Natural killer cell (primary cell): ENCODE measurements around the gene FLRT2. TPM values are rescaled to one million over a fixed set of nuclear protein-coding genes. Genes with fewer than 3 reads are reported as not detected.

ENCODE experiments used
- ATAC-seq, 3 donors: fragments of 150-1000 bp in 2 of 3; fragments of 200-7000 bp in 1 of 3; cut with Tn5 transposase; 1 replicate in 1 of 3; 2 replicates in 2 of 3; pipeline ENCODE4 v1.10.0; 2021; ENCODE audit warnings: mild to moderate bottlenecking in 2 of 3, moderate library complexity in 2 of 3
- DNase-seq, 2 donors: peaks; one replicate each; pipeline versions ENCODE4 v3.0.0 to v3.0.0-alpha.2; 2013 to 2021; ENCODE audit warnings: mixed read lengths in 1 of 2
- H3K27ac ChIP-seq: one replicate; pipeline ENCODE4 v1.5.1; 2013; ENCODE audit warnings: mild to moderate bottlenecking, low read length
- H3K27me3 ChIP-seq: one replicate; pipeline ENCODE4 v1.6.1; 2013; ENCODE audit warnings: low read length; ENCODE audit not compliant: control insufficient read depth, insufficient read depth
- H3K36me3 ChIP-seq: one replicate; pipeline ENCODE4 v1.6.1; 2013; ENCODE audit warnings: low read length; ENCODE audit not compliant: control insufficient read depth, insufficient read depth
- H3K4me1 ChIP-seq: one replicate; pipeline ENCODE4 v1.6.1; 2013; ENCODE audit warnings: low read length; ENCODE audit not compliant: control insufficient read depth, insufficient read depth
- H3K4me3 ChIP-seq: one replicate; pipeline ENCODE4 v1.5.1; 2013; ENCODE audit warnings: low read length
- H3K9me3 ChIP-seq: one replicate; pipeline ENCODE4 v1.6.1; 2013; ENCODE audit warnings: low read length; ENCODE audit not compliant: control insufficient read depth, insufficient read depth
- H3K27ac Mint-ChIP-seq, 2 donors: one replicate each; pipeline ENCODE4 v1.8.0; 2022; ENCODE audit warnings: mild to moderate bottlenecking in 2 of 2, mixed read lengths in 2 of 2, moderate library complexity in 1 of 2
- H3K27me3 Mint-ChIP-seq, 2 donors: one replicate each; pipeline ENCODE4 v1.8.0; 2022; ENCODE audit warnings: low read depth in 2 of 2, mixed read lengths in 2 of 2
- H3K36me3 Mint-ChIP-seq: one replicate; pipeline ENCODE4 v1.8.0; 2022; ENCODE audit warnings: mixed read lengths
- H3K4me1 Mint-ChIP-seq, 2 donors: one replicate each; pipeline ENCODE4 v1.8.0; 2022; ENCODE audit warnings: mixed read lengths in 2 of 2
- H3K4me3 Mint-ChIP-seq: one replicate; pipeline ENCODE4 v1.8.0; 2022; ENCODE audit warnings: mild to moderate bottlenecking, moderate library complexity, mixed read lengths
- H3K9me3 Mint-ChIP-seq, 2 donors: one replicate each; pipeline ENCODE4 v1.8.0; 2022; ENCODE audit warnings: mixed read lengths in 2 of 2
- WGBS: methylation state at CpG from one replicate; pipeline ENCODE4 v1.1.7; 2013; ENCODE audit warnings: missing lambda C conversion rate; ENCODE audit not compliant: insufficient coverage; 5-methylcytosine and 5-hydroxymethylcytosine counted together
- intact Hi-C: fragments of 100-400 bp; cut with micrococcal nuclease; formaldehyde crosslinking; loops from one replicate; pipeline ENCODE4 v1.14.2; 2022
- total RNA-seq, 4 donors: library from RNA; stranded (reverse); fragments of 120-200 nt in 1 of 4; gene quantifications; one replicate each; pipeline versions ENCODE4 v1.2.3 to v1.2.4, GENCODE V29; 2013 to 2022
- TF ChIP-seq, protein P1 (sequence below): fragments of 200-600 bp; IDR thresholded peaks from one replicate; pipeline ENCODE4 v1.8.0; 2022; ENCODE audit warnings: antibody characterized with exemption

Gene FLRT2
- total RNA-seq, 3 donors from 2014 or later (not counting 1 experiment from before 2014, with no cell fraction given) = not detected

DNA sequence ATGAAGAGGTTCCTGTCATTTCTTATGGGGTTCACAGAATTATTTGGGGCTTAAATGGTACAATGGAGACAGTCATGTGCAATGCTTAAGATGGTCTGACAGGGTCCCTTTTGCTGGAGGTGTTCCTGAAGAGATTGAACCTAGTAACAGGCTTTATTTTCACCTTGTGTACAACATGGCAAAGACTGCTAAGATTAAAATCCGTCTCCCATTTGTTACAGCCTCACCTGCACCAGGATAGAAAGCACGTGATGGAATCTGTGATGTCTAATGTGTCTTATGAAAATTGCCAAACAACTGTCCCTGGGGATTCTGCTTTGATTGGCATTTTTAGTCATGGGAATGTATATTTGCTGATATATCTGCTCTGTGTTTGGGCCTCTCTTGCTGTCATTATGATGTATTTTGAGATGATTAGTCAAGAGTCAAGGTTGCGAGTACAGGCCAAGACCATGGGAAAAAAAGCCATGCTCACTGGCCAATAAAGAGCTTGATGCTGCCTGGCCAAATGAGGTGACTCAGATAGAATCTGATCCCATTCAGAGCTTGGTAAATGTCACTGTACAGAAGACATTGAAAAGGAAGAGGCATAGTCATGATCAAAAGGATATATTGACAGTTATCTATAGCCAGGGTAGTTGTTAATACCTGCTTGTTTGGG lies 96.1 kb downstream of the FLRT2 start:
- Histone ChIP-seq H3K27ac (no peak overlapping the region), H3K36me3 (no peaks in the 10 kb centered on the region), H3K9me3 (peaks cover 2% of the 10 kb centered on the region), H3K4me1 (no peaks in the 10 kb centered on the region), H3K27me3 (no peaks in the 10 kb centered on the region), H3K4me3 (no peak overlapping the region)
- peaks cover 0 to 11% of the 10 kb centered on the region in 2 donors for H3K27me3 Mint-ChIP-seq
- H3K9me3 Mint-ChIP-seq = no peaks in the 10 kb centered on the region
- TF ChIP-seq, protein P1, sequence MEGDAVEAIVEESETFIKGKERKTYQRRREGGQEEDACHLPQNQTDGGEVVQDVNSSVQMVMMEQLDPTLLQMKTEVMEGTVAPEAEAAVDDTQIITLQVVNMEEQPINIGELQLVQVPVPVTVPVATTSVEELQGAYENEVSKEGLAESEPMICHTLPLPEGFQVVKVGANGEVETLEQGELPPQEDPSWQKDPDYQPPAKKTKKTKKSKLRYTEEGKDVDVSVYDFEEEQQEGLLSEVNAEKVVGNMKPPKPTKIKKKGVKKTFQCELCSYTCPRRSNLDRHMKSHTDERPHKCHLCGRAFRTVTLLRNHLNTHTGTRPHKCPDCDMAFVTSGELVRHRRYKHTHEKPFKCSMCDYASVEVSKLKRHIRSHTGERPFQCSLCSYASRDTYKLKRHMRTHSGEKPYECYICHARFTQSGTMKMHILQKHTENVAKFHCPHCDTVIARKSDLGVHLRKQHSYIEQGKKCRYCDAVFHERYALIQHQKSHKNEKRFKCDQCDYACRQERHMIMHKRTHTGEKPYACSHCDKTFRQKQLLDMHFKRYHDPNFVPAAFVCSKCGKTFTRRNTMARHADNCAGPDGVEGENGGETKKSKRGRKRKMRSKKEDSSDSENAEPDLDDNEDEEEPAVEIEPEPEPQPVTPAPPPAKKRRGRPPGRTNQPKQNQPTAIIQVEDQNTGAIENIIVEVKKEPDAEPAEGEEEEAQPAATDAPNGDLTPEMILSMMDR = no peak
- H3K36me3 Mint-ChIP-seq = no peaks in the 10 kb centered on the region
- no peak overlapping the region for H3K4me3 Mint-ChIP-seq
- ATAC-seq (no peak), DNase-seq (no peak)
- no peak overlapping the region for H3K27ac Mint-ChIP-seq
- WGBS = 91% methylated on average over 3 of the region's 3 CpGs
- no peaks in the 10 kb centered on the region for H3K4me1 Mint-ChIP-seq
- intact Hi-C loops = no loop called here

DNA sequence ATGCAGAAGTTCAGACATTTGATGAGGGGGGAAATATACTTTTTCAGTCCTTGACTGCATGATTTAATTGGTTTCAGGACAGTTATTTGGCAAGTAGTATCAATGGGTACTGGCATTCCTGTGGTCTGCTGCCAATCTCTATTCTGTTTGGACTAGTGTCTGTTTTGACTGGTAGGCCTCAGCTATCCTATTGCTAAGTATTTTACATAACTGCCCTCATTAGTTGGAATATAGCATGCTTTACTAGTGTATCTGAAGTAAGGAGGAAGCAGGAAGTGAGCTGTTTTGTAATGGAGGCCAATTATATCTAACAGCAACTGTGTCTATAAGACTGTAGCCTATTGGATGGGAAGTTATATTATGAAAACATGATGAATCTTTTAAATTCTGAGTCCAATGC lies 104.3 kb downstream of the FLRT2 start:
- Histone ChIP-seq H3K27ac (no peak overlapping the region), H3K4me3 (no peak overlapping the region), H3K36me3 (no peaks in the 10 kb centered on the region), H3K9me3 (no peaks in the 10 kb centered on the region), H3K4me1 (no peaks in the 10 kb centered on the region), H3K27me3 (no peaks in the 10 kb centered on the region)
- no peaks in the 10 kb centered on the region for H3K27me3 Mint-ChIP-seq
- no peak overlapping the region for H3K4me3 Mint-ChIP-seq
- TF ChIP-seq, protein P1 = no peak
- no peak overlapping the region for H3K27ac Mint-ChIP-seq
- intact Hi-C loops = no loop called here
- no peaks in the 10 kb centered on the region for H3K9me3 Mint-ChIP-seq
- DNase-seq (no peak), ATAC-seq (no peak)
- H3K36me3 Mint-ChIP-seq = no peaks in the 10 kb centered on the region
- H3K4me1 Mint-ChIP-seq = no peaks in the 10 kb centered on the region

DNA sequence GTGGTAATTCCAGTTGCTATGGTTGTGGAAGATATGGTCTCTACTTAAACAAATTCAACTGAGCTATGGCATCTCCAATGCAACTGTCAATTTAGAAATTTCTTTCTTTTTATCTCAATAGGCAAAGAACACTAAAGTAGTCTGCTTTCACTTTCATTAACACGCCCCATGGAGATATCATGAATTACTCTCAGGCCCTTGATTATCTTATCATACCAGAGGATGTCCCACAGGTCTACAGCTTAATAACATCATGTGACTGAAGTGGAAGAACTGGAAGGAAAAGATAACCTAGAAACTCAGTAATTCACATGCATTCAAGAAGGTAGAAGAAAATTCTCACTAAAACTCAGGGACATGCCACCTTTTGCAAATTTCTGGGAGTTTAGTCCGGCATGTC lies 114.3 kb downstream of the FLRT2 start:
- Histone ChIP-seq H3K4me3 (no peak overlapping the region), H3K36me3 (no peaks in the 10 kb centered on the region), H3K9me3 (no peaks in the 10 kb centered on the region), H3K4me1 (no peaks in the 10 kb centered on the region), H3K27ac (no peak overlapping the region), H3K27me3 (no peaks in the 10 kb centered on the region)
- Mint-ChIP-seq H3K4me1 (no peaks in the 10 kb centered on the region), H3K27me3 (no peaks in the 10 kb centered on the region), H3K27ac (no peak overlapping the region), H3K9me3 (peaks cover 0 to 3% of the 10 kb centered on the region in 2 donors), H3K36me3 (no peaks in the 10 kb centered on the region), H3K4me3 (no peak overlapping the region)
- intact Hi-C loops = no loop called here
- DNase-seq (no peak), ATAC-seq (no peak)
- TF ChIP-seq, protein P1 = no peak
- 81% methylated on average over 2 of the region's 2 CpGs for WGBS

DNA sequence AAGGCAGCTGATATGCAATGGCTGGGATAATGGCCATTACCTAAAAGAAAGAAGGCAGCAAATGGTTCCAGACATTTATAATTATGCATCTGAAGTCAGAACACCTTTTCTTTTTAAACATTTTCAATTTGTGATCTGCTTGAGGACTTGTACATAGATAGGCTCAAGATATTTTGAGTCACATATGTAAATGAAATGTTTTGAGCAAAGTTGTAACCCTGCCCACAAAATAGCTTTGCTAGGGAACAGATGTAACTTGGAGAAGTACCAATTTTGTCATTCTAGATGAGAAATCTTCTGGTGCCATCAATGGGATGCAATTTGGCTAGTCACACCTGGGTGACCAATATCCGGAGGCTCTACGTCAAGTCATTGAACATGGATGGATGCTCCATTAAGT lies 123.1 kb downstream of the FLRT2 start:
- 100% methylated on average over 2 of the region's 2 CpGs for WGBS
- H3K27me3 ChIP-seq = no peaks in the 10 kb centered on the region
- no peaks in the 10 kb centered on the region for H3K4me1 ChIP-seq
- no peak overlapping the region for H3K4me3 Mint-ChIP-seq
- H3K36me3 Mint-ChIP-seq = no peaks in the 10 kb centered on the region
- no peaks in the 10 kb centered on the region for H3K9me3 Mint-ChIP-seq
- intact Hi-C loops = no loop called here
- no peaks in the 10 kb centered on the region for H3K27me3 Mint-ChIP-seq
- H3K27ac Mint-ChIP-seq = no peak overlapping the region
- ATAC-seq = no peak
- H3K27ac ChIP-seq = no peak overlapping the region
- TF ChIP-seq, protein P1 = no peak
- no peak overlapping the region for H3K4me3 ChIP-seq
- no peaks in the 10 kb centered on the region for H3K4me1 Mint-ChIP-seq
- no peaks in the 10 kb centered on the region for H3K36me3 ChIP-seq
- DNase-seq = no peak
- H3K9me3 ChIP-seq = no peaks in the 10 kb centered on the region
